IMR-90 (cell line): ENCODE results near the gene SECTM1. TPM values are rescaled to one million over a fixed set of nuclear protein-coding genes. Genes with fewer than 3 reads are reported as not detected.
A peak's percentile ranks its signal among the peaks of the same experiment; 100 is the strongest.

ENCODE experiments used
- ATAC-seq: fragments of 200-7000 bp; cut with Tn5 transposase; 2 replicates; pipeline ENCODE4 v1.9.1; 2020; ENCODE audit warnings: low read depth, mild to moderate bottlenecking, moderate library complexity
- BruUV-seq: library from RNA; stranded (reverse); fragments of 400-500 nt; replicated peaks from 2 replicates; lab custom pipeline; 2021; lab: Mats Ljungman, UMichigan
- CTCF ChIA-PET: fragments of 300-600 bp; formaldehyde crosslinking; extraction: SDS; loops from one replicate; lab custom pipeline; 2021; ENCODE audit warnings: antibody characterized with exemption; lab: Yijun Ruan, JAX
- POLR2A ChIA-PET: fragments of 300-600 bp; sonication (Branson Sonifier 250); formaldehyde crosslinking; loops from one replicate; lab custom pipeline; 2022; ENCODE audit warnings: antibody characterized with exemption; ENCODE audit not compliant: unreplicated experiment; lab: Charles Lee
- DNase-seq: peaks from one replicate; pipeline ENCODE4 v3.0.0; 2013
- H2AFZ ChIP-seq: replicated peaks from 2 replicates; pipeline ENCODE3; 2013; ENCODE audit warnings: low read length, mild to moderate bottlenecking; ENCODE audit not compliant: poor library complexity
- H2AK5ac ChIP-seq: 2 replicates; pipeline ENCODE4 v1.6.1; 2013; ENCODE audit warnings: low read depth, low read length, inconsistent platforms
- H2AK9ac ChIP-seq: replicated peaks from 2 replicates; pipeline ENCODE3; 2013; ENCODE audit warnings: mild to moderate bottlenecking, low read depth, low read length, moderate library complexity; ENCODE audit not compliant: poor library complexity
- H2BK120ac ChIP-seq: 2 replicates; pipeline ENCODE4 v1.6.1; 2013; ENCODE audit warnings: low read depth, low read length, inconsistent platforms
- H2BK15ac ChIP-seq: 3 replicates; pipeline ENCODE4 v1.6.1; 2013; ENCODE audit warnings: low read depth, low read length, inconsistent platforms
- H2BK20ac ChIP-seq: 2 replicates; pipeline ENCODE4 v1.6.1; 2013; ENCODE audit warnings: low read depth, mild to moderate bottlenecking, inconsistent platforms, low read length, moderate library complexity
- H2BK5ac ChIP-seq: 2 replicates; pipeline ENCODE4 v1.6.1; 2013; ENCODE audit warnings: mild to moderate bottlenecking, low read depth, low read length, inconsistent platforms; ENCODE audit not compliant: poor library complexity, severe bottlenecking
- H3K14ac ChIP-seq: replicated peaks from 2 replicates; pipeline ENCODE4 v1.6.1; 2013; ENCODE audit warnings: low read depth, low read length, inconsistent platforms
- H3K18ac ChIP-seq: 2 replicates; pipeline ENCODE4 v1.6.1; 2013; ENCODE audit warnings: low read depth, low read length, control low read depth
- H3K23ac ChIP-seq: 2 replicates; pipeline ENCODE4 v1.6.1; 2013; ENCODE audit warnings: low read depth, low read length, inconsistent platforms
- H3K27ac ChIP-seq: 2 replicates; pipeline ENCODE4 v1.5.1; 2013; ENCODE audit warnings: mild to moderate bottlenecking, control low read depth, low read length; ENCODE audit not compliant: insufficient read depth
- H3K27me3 ChIP-seq: 2 replicates; pipeline ENCODE4 v1.6.1; 2013; ENCODE audit warnings: low read length; ENCODE audit not compliant: control insufficient read depth, insufficient read depth
- H3K36me3 ChIP-seq: 2 replicates; pipeline ENCODE4 v1.6.1; 2013; ENCODE audit warnings: low read length, mixed read lengths; ENCODE audit not compliant: control insufficient read depth, insufficient read depth
- H3K4ac ChIP-seq: 2 replicates; pipeline ENCODE4 v1.6.1; 2013; ENCODE audit warnings: low read depth, low read length, inconsistent platforms
- H3K4me1 ChIP-seq: 2 replicates; pipeline ENCODE4 v1.6.1; 2013; ENCODE audit warnings: low read length, mixed read lengths; ENCODE audit not compliant: control insufficient read depth, insufficient read depth
- H3K4me2 ChIP-seq: 2 replicates; pipeline ENCODE4 v1.6.1; 2013; ENCODE audit warnings: low read depth, mild to moderate bottlenecking, control low read depth, low read length, moderate library complexity
- H3K4me3 ChIP-seq: 2 replicates; pipeline ENCODE4 v1.5.1; 2013; ENCODE audit warnings: low read depth, mild to moderate bottlenecking, control low read depth, low read length, moderate library complexity; ENCODE audit not compliant: insufficient read depth
- H3K56ac ChIP-seq: 2 replicates; pipeline ENCODE4 v1.6.1; 2013; ENCODE audit warnings: low read length, inconsistent platforms; ENCODE audit not compliant: insufficient read depth; ENCODE audit errors: extremely low read depth
- H3K79me1 ChIP-seq, 2 experiments: 2 replicates each; pipeline ENCODE4 v1.6.1; 2013; ENCODE audit warnings: low read length in 2 of 2, inconsistent platforms in 1 of 2, low read depth in 1 of 2
- H3K9ac ChIP-seq: 2 replicates; pipeline ENCODE4 v1.6.1; 2013; ENCODE audit warnings: low read depth, low read length, control low read depth
- H3K9me1 ChIP-seq: 2 replicates; pipeline ENCODE4 v1.6.1; 2013; ENCODE audit warnings: low read length, inconsistent platforms; ENCODE audit not compliant: insufficient read depth
- H3K9me3 ChIP-seq: 2 replicates; pipeline ENCODE4 v1.6.1; 2013; ENCODE audit warnings: low read length; ENCODE audit not compliant: control insufficient read depth, insufficient read depth
- H4K20me1 ChIP-seq: 2 replicates; pipeline ENCODE4 v1.6.1; 2013; ENCODE audit warnings: low read length, inconsistent platforms; ENCODE audit not compliant: insufficient read depth
- H4K5ac ChIP-seq: 2 replicates; pipeline ENCODE4 v1.6.1; 2013; ENCODE audit warnings: mild to moderate bottlenecking, low read depth, low read length, control low read depth
- H4K8ac ChIP-seq, 2 experiments: 2 replicates each; pipeline ENCODE4 v1.6.1; 2013; ENCODE audit warnings: low read depth in 2 of 2, low read length in 2 of 2, control low read depth in 1 of 2, inconsistent platforms in 1 of 2
- H4K91ac ChIP-seq: 2 replicates; pipeline ENCODE4 v1.6.1; 2013; ENCODE audit warnings: low read depth, low read length, inconsistent platforms; ENCODE audit not compliant: insufficient read depth
- BHLHE40 ChIP-seq: fragments of 150-350 bp; IDR thresholded peaks from 2 replicates; pipeline ENCODE4 v1.6.1; 2016; ENCODE audit warnings: mild to moderate bottlenecking, low read depth, low read length
- CEBPB ChIP-seq: IDR thresholded peaks from 2 replicates; pipeline ENCODE4 v1.6.1; 2012; ENCODE audit warnings: low read depth, low read length, improper control_type of control experiment
- CTCF ChIP-seq: conservative IDR thresholded peaks from 2 replicates; pipeline ENCODE4 v1.5.1; 2012; ENCODE audit warnings: mild to moderate bottlenecking, low read depth, low read length, improper control_type of control experiment
- ELK1 ChIP-seq: fragments of 150-350 bp; IDR thresholded peaks from 2 replicates; pipeline ENCODE4 v1.6.1; 2016; ENCODE audit warnings: low read depth, mild to moderate bottlenecking, low read length, moderate library complexity, borderline replicate concordance
- FOS ChIP-seq: fragments of 150-350 bp; IDR thresholded peaks from 2 replicates; pipeline ENCODE4 v1.6.1; 2016; ENCODE audit warnings: low read depth, low read length
- MAFK ChIP-seq: IDR thresholded peaks from 2 replicates; pipeline ENCODE4 v1.6.1; 2012; ENCODE audit warnings: low read depth, low read length, improper control_type of control experiment
- MAZ ChIP-seq: IDR thresholded peaks from 2 replicates; pipeline ENCODE4 v1.6.1; 2012; ENCODE audit warnings: low read depth, mild to moderate bottlenecking, low read length, improper control_type of control experiment, moderate library complexity, borderline replicate concordance
- MXI1 ChIP-seq: IDR thresholded peaks from 2 replicates; pipeline ENCODE4 v1.6.1; 2012; ENCODE audit warnings: low read depth, mild to moderate bottlenecking, low read length, moderate library complexity, borderline replicate concordance
- NFE2L2 ChIP-seq: fragments of 150-350 bp; IDR thresholded peaks from 2 replicates; pipeline ENCODE4 v1.6.1; 2016; ENCODE audit warnings: low read depth, mild to moderate bottlenecking, low read length
- POLR2A ChIP-seq: IDR thresholded peaks from 2 replicates; pipeline ENCODE4 v1.6.1; 2012; ENCODE audit warnings: mild to moderate bottlenecking, low read depth, low read length
- RAD21 ChIP-seq: IDR thresholded peaks from 2 replicates; pipeline ENCODE4 v1.6.1; 2012; ENCODE audit warnings: low read length, improper control_type of control experiment
- RCOR1 ChIP-seq: IDR thresholded peaks from 2 replicates; pipeline ENCODE4 v1.6.1; 2012; ENCODE audit warnings: mild to moderate bottlenecking, low read length, improper control_type of control experiment; ENCODE audit not compliant: insufficient replicate concordance
- RFX5 ChIP-seq: IDR thresholded peaks from 2 replicates; pipeline ENCODE4 v1.8.0; 2012; ENCODE audit warnings: low read depth, mild to moderate bottlenecking, low read length, moderate library complexity
- SMC3 ChIP-seq: fragments of 150-350 bp; IDR thresholded peaks from 2 replicates; pipeline ENCODE4 v1.6.1; 2016; ENCODE audit warnings: low read depth, mild to moderate bottlenecking, antibody characterized with exemption, low read length, moderate library complexity
- USF2 ChIP-seq: fragments of 150-350 bp; IDR thresholded peaks from 2 replicates; pipeline ENCODE4 v1.6.1; 2017; ENCODE audit warnings: mild to moderate bottlenecking, antibody characterized with exemption, low read length, low read depth
- WGBS, 2 experiments: methylation state at CpG; one replicate each; pipeline versions ENCODE4 v1.1.5 to v1.1.7; 2013; ENCODE audit warnings: missing lambda C conversion rate in 2 of 2; ENCODE audit not compliant: insufficient read length in 1 of 2; ENCODE audit errors: extremely low coverage in 2 of 2; 5-methylcytosine and 5-hydroxymethylcytosine counted together
- dilution Hi-C: fragments of 300-500 bp; cut with HindIII; formaldehyde crosslinking; loops from one replicate; pipeline ENCODE4 v1.14.3; 2018; ENCODE audit warnings: low sequenced_read_pairs; ENCODE audit not compliant: unreplicated experiment
- in situ Hi-C: fragments of 300-500 bp; cut with MboI; formaldehyde crosslinking; loops from 3 replicates; pipeline ENCODE4 v1.14.3; 2019; ENCODE audit warnings: low sequenced_read_pairs, inconsistent platforms, mixed read lengths
- intact Hi-C: fragments of 100-400 bp; cut with micrococcal nuclease; formaldehyde crosslinking; loops from 2 replicates; pipeline ENCODE4 v1.10.0; 2022
- polyA plus RNA-seq, 3 experiments: library from polyadenylated mRNA; depleted of rRNA; stranded (reverse); fragments of >200 nt; gene quantifications; 2 replicates each; pipeline ENCODE4 v1.2.3, GENCODE V29; 2012; ENCODE audit warnings: low replicate concordance in 1 of 3
- total RNA-seq: library from RNA; depleted of rRNA; stranded (reverse); fragments of >200 nt; gene quantifications from 2 replicates; pipeline ENCODE4 v1.2.3, GENCODE V29; 2012

SECTM1 gene
- total and polyA plus RNA-seq, 2 of the 4 experiments (the other 2 are of a cell fraction), result 2.3 to 4.4 TPM

GRCh38 chr17:82291582-82292250 lies 41.9 kb downstream of the SECTM1 start:
- no peak overlapping the region for H2BK20ac ChIP-seq
- WGBS, 2 experiments, result 80% methylated on average over 3 of the region's 19 CpGs; no CpG with 5 or more reads in 1 of the 2 experiments
- H3K4me1 ChIP-seq, result peaks cover 24% of the 10 kb centered on the region
- H4K8ac ChIP-seq, result 0 out of 4 replicates have a peak overlapping the region, but pooled peaks have one; percentile 20 to 43
- no peak overlapping the region for H3K27ac ChIP-seq
- ATAC-seq (no peak), DNase-seq (no peak)
- H3K9ac ChIP-seq, result no peak overlapping the region
- no peaks in the 10 kb centered on the region for H3K9me3 ChIP-seq
- dilution Hi-C loops (no loop called here), intact Hi-C loops (no loop called here), in situ Hi-C loops (no loop called here)
- H3K79me1 ChIP-seq, result peaks cover 0 to 37% of the 10 kb centered on the region in 2 experiments; a peak in 2 of 4 replicates
- H2AK9ac ChIP-seq, result no peak overlapping the region
- H3K23ac ChIP-seq, result no peak overlapping the region
- peak overlapping the region; percentile 67 for H3K4ac ChIP-seq
- H2AK5ac ChIP-seq, result peak overlapping the region; percentile 54; the same call in 1 of the 2 replicates
- POLR2A ChIA-PET, result interaction anchor here (0.6 kb wide), 1 partner anchor 25 kb away, joined by 8 read pairs; no protein-coding TSS in a partner anchor
- H2BK15ac ChIP-seq, result no peak overlapping the region
- no peak overlapping the region for H4K91ac ChIP-seq
- no peak overlapping the region for H3K18ac ChIP-seq
- no peak overlapping the region for H2BK120ac ChIP-seq
- H2AFZ ChIP-seq, result peak overlapping the region; percentile 97
- H3K27me3 ChIP-seq, result no peaks in the 10 kb centered on the region
- peak overlapping the region; percentile 28; the same call in 1 of the 2 replicates for H3K14ac ChIP-seq
- no peaks in the 10 kb centered on the region for H3K36me3 ChIP-seq
- peak overlapping the region; percentile 71; the same call in 1 of the 2 replicates for H3K4me3 ChIP-seq
- H3K4me2 ChIP-seq, result peak overlapping the region; percentile 69
- peak overlapping the region; percentile 7 for H2BK5ac ChIP-seq
- no peak for TF ChIP-seq CTCF
- no peak for TF ChIP-seq CEBPB
- no peak for TF ChIP-seq RFX5
- TF ChIP-seq NFE2L2, result no peak
- TF ChIP-seq MAZ, result no peak
- no peak for TF ChIP-seq MAFK
- no peak for TF ChIP-seq FOS
- TF ChIP-seq SMC3, result no peak
- TF ChIP-seq POLR2A, result no peak
- no peak for TF ChIP-seq ELK1
- no peak for TF ChIP-seq RAD21
- TF ChIP-seq BHLHE40, result no peak
- TF ChIP-seq MXI1, result no peak
- no peak for TF ChIP-seq USF2
- no peak for TF ChIP-seq RCOR1
- TSS peak; percentile 63 for BruUV-seq
- no peak overlapping the region for H3K56ac ChIP-seq
- H4K20me1 ChIP-seq, result peaks cover 10% of the 10 kb centered on the region; the same call in 1 of the 2 replicates
- no peak overlapping the region for H4K5ac ChIP-seq
- H3K9me1 ChIP-seq, result peaks cover 22% of the 10 kb centered on the region
- CTCF ChIA-PET, result no interaction called here
